Left hindlimb (tissue), 1 donor: ENCODE measurements around the gene CABLES1.
"Not testable (repeated sequence)": the region's sequence is repeated elsewhere in the genome, so short reads cannot be mapped to it uniquely, and the experiment has no call there.

Experiments used
- DNase-seq: peaks from one replicate; pipeline ENCODE4 v3.0.0-alpha.2; 2018

Gene CABLES1

GRCh38 chr18:23143016-23143814 lies 7.9 kb downstream of the CABLES1 start:
- no peak for DNase-seq

GRCh38 chr18:23143815-23144261 lies 8.6 kb downstream of the CABLES1 start:
- peak; percentile 65 for DNase-seq

- DNase-seq = no peak
Observed at GRCh38 chr18:23144640-23145039, 9.4 kb downstream of the CABLES1 start.

GRCh38 chr18:23145621-23146020 lies 10.3 kb downstream of the CABLES1 start:
- DNase-seq = no peak

DNA sequence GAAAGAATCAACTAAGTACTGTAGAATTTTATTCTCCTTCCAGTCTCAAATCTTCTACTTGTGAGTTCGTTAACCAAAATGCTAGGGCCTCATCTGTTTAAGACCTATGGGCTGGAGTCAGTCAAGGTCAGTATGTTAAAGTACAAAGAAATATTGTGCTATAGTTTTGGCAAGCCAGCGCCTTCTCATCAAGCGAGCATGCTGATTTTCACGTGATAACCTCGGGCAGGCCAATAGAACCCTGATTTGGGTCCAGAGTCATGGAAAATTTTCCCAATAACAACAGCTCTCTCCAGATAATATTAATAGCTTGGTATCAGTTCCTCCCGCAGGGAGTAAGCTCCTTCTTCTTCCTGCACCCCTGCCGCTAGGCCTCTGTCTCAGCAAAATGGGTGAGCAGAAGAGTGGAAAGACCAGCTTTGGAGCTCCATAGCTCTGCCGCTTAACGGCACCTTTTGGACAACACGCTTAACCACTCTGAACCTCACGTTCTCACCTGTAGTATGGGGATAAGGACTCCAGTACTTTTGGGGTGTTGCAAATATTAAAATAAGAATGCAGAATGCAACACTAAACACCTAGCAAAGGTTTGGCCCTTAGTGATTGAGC lies 11.7 kb downstream of the CABLES1 start:
- DNase-seq = no peak

GRCh38 chr18:23148382-23148781 lies 13.1 kb downstream of the CABLES1 start:
- DNase-seq = no peak

- no peak for DNase-seq
Observed at GRCh38 chr18:23149570-23149969, 14.3 kb downstream of the CABLES1 start.

DNA sequence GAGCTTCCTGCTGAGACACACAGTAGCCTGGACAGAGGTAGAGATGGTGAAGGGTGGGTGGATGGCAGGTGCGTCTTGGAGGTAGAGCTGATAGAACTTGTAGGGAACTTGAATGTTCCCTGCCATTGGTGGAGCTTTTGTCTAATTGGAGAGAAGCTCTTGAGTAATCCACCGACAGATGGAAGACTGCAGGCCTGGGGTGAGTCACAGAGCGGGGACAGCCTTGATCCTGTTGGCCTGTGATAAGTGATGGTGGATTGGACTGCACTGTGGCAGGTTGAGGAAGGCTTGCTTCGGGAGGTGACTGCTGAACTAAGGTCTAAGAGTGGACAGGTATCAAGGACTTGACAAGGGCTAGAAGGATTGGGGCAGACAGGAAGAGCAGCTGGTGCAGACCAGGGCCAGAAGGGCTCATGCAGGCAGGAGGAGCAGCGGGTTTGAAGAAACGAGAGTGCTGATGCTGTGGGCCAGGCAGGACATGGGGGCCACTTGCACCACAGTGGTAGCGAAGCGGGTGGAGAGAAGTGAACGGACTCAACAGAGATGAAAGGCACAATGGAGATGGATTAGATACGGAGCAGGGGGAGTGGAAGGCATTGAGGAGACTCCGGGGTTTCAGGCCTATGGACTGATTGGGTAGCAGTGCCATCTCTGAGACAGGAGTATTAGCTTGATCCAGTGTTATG lies 16.3 kb downstream of the CABLES1 start:
- DNase-seq = peak; percentile 15

GRCh38 chr18:23154030-23154429 lies 18.7 kb downstream of the CABLES1 start:
- peak; percentile 16 for DNase-seq

- DNase-seq = peak; percentile 19
Observed at GRCh38 chr18:23154823-23155500, 19.7 kb downstream of the CABLES1 start.

DNA sequence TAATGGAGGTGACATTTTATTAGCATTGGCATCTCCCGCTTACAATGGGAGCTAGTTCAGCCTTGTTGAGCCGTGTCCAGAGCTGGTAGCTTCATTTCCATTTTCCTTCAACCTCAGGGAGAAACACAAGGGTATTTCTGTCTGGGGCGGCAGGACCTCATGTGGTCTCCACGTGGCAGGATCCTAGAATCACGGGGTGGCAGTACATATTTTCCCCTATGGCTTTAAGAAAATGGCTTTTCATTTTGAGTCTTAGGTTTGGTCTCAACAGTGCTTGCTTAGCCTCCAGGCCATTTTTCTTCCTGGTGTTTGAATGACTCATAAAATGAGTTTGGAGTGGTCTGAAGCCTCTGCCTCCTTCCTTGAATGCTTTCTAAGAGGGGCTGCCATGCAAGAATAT lies 20.3 kb downstream of the CABLES1 start:
- DNase-seq = peak; percentile 38

- DNase-seq = no peak
Observed at GRCh38 chr18:23156134-23156533, 20.8 kb downstream of the CABLES1 start.

- no peak for DNase-seq
Observed at GRCh38 chr18:23158058-23158457, 22.8 kb downstream of the CABLES1 start.

DNA sequence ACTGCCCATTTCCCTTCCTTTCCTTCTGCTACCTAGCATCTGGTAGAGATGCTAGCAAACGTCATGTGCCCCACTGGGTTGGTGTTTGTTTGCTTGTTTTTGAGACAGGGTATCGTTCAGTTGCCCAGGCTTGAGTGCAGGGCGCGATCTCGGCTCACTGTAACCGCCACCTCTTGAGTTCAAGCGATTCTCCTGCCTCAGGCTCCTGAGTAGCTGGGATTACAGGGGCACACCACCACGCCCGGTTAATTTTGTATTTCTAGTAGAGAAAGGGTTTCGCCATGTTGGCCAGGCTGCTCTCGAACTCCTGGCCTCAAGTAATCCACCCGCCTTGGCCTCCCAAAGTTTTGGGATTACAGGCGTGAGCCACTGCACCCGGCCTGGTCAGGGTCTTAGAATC lies 23.6 kb downstream of the CABLES1 start:
- DNase-seq = not testable (repeated sequence)

GRCh38 chr18:23159344-23159743 lies 24.1 kb downstream of the CABLES1 start:
- DNase-seq = peak; percentile 18

DNA sequence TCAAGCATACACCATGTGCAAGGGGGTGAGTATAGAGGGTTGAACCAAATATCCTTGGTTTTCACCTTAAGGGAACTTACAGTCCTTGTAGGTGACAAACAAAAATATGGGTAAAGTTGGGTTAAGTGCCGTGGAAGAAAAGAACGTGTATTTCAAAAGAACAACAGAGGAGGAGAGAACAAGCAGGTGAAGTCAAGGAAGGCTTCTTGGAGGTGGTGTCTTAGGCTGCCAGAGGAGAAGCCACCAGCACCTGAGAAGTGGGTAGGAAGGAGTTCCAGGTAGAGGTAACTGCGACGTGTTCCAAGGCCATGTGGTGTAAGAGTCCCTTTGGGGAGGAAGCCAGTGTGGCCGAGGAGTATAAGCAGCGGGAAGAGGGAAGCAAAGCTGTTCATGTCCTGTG lies 27.2 kb downstream of the CABLES1 start:
- no peak for DNase-seq

- peak; percentile 8 for DNase-seq
Observed at GRCh38 chr18:23163786-23164533, 28.7 kb downstream of the CABLES1 start.

DNA sequence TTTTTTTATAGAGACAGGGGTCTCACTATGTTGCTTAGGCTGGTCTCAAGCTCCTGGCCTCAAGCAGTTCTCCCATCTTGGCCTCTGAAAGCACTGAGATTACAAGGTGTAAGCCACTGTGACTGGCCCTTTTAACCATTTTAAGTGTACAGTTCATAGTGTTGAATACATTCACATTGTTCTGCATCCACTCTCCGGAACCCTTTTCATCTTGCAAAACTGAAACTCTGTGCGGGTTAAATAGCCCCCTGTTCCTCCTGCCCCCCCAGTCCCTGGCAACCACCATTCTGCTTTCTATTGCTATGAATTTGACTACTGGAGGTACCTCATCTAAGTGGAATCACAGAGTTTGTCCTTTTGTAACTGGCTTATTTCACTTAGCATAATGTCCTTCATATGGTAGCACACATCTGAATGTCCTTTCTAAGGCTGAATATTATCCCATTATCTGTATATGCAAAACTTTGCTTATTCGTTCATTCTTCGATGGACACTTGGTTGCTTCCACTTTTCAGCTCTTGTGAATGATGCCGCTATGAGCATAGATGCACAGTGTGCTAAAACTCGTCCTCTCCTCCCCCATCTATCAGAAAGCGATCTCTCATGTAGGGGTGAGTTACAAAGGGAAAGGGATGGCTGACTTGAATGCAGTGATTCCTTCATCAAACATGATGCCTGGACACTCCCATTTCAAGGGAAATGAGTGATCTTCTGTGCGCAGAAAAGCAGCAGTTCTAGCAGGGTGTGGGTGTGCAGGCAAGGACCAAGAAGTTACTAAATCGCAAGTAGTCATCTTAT lies 30.2 kb downstream of the CABLES1 start:
- peak; percentile 15 for DNase-seq

DNA sequence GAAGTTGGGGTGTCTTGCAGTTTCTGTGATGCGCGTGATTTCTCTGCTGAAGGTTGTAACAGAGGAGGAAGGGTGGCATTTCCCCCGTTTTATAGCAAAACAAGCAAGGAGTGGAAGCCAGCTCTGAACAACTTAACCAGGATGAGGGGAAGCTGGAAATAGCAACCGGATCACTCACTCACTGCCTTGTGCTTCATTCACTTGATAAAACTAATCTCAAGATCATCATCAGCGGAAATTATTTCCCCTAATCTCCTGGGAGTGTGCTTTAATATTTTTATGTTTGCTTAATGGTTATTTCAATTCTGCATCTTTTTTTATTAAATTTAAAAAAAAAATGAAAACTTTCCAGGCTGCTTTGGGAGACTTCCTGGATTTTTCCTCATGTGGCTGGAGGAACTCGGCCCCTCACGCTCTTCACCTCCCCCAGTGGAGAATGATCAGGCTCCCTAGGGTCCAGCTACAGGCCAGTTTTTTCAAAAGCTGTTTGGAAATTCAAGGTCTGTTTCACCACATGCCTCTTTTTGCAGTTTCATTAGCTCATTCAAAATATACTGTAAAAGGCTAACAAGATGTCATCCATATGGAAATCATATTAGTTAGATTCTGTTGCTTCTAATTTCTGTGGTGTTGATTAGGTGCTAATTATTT lies 31.7 kb downstream of the CABLES1 start:
- DNase-seq = no peak

GRCh38 chr18:23169673-23170044 lies 34.4 kb downstream of the CABLES1 start:
- DNase-seq = peak; percentile 26

- DNase-seq = peak; percentile 1
Observed at GRCh38 chr18:23170137-23170536, 34.9 kb downstream of the CABLES1 start.
